Fibroblast of mammary gland (primary cell): Measurements from ENCODE around the gene EPHA10.
"Not testable (repeated sequence)": the region's sequence is repeated elsewhere in the genome, so short reads cannot be mapped to it uniquely, and the experiment has no call there.

Source experiments
- DNase-seq: peaks from one replicate; pipeline ENCODE4 v3.0.0-alpha.2; 2010; ENCODE audit warnings: low read depth
- H3K4me3 ChIP-seq: 2 replicates; pipeline ENCODE4 v1.5.1; 2011; ENCODE audit warnings: low read depth, mild to moderate bottlenecking, low read length, moderate library complexity; ENCODE audit not compliant: control insufficient read depth
- TF ChIP-seq, protein P1 (sequence below): conservative IDR thresholded peaks from 2 replicates; pipeline ENCODE4 v1.5.1; 2011; ENCODE audit warnings: low read depth, low read length, inconsistent platforms; ENCODE audit not compliant: control insufficient read depth, insufficient read depth

Gene EPHA10

GRCh38 chr1:37794372-37795339 is 29.7 kb upstream of the EPHA10 start:
- no peak for DNase-seq
- TF ChIP-seq, protein P1, sequence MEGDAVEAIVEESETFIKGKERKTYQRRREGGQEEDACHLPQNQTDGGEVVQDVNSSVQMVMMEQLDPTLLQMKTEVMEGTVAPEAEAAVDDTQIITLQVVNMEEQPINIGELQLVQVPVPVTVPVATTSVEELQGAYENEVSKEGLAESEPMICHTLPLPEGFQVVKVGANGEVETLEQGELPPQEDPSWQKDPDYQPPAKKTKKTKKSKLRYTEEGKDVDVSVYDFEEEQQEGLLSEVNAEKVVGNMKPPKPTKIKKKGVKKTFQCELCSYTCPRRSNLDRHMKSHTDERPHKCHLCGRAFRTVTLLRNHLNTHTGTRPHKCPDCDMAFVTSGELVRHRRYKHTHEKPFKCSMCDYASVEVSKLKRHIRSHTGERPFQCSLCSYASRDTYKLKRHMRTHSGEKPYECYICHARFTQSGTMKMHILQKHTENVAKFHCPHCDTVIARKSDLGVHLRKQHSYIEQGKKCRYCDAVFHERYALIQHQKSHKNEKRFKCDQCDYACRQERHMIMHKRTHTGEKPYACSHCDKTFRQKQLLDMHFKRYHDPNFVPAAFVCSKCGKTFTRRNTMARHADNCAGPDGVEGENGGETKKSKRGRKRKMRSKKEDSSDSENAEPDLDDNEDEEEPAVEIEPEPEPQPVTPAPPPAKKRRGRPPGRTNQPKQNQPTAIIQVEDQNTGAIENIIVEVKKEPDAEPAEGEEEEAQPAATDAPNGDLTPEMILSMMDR = no peak
- H3K4me3 ChIP-seq = no peak overlapping the region

GRCh38 chr1:37793773-37794371 is 29.0 kb upstream of the EPHA10 start, which contains the start of gene MANEAL:
Gene MANEAL (plus strand): TSS chr1:37793847. CDS start chr1:37794183, 336 bp downstream.
- H3K4me3 ChIP-seq = peak within 1 kb of the TSS; percentile 10
- peak; percentile 42 for DNase-seq
- TF ChIP-seq, protein P1 = no peak

- no peak overlapping the region for H3K4me3 ChIP-seq
- TF ChIP-seq, protein P1 = no peak
- no peak for DNase-seq
Measured at GRCh38 chr1:37792943-37793686, 28.2 kb upstream of the EPHA10 start.

DNA sequence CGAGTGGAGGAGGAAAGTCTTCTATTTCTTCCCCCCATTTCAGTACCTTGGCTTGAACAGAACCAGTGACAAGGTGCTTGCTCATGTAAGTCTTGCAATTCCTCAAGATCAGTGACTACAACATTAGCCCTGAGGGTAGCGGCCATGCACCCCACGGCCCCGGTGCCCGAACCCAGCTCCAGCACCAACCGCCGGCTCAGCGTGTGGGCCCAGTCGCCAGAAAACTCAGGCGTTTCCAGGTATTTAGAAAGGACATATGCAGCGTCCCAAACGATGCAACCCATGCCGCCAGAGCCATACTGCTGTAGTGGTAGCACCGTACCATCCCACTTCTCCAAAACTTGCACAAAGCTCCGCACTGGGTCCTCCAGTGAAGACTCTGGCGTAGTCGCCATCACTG is 17.6 kb upstream of the EPHA10 start:
- DNase-seq = no peak
- TF ChIP-seq, protein P1 = no peak
- no peak overlapping the region for H3K4me3 ChIP-seq

GRCh38 chr1:37778654-37779053 is 13.7 kb upstream of the EPHA10 start:
- TF ChIP-seq, protein P1 = no peak
- H3K4me3 ChIP-seq = no peak overlapping the region
- DNase-seq = no peak

DNA sequence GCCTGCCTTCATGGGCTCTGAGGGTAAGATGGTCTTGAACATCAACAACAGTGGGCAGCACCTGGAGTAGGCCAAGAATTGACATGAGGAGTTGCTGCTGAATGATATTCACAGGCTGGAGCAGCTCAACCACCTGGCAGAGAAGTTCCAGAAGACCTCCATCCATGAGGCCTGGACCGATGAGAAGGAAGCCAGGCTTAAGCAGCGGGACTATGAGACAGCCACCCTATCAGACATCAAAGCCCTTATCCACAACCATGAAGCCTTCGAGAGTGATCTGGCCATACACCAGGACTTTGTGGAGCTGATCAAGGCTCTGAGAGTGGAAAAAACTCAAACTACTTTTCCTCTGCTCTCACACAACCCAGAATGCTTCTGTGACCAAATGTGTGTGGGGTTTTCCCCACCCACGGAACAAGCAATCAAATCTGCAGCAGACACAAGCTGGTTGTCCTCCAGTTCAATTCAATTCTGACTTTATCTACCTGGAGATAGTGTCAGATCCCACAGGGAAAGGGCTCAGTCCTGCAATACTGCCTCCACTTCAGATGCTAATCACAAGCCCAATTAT is 12.1 kb upstream of the EPHA10 start:
- TF ChIP-seq, protein P1 = no peak
- DNase-seq = no peak

GRCh38 chr1:37771440-37771839 is 6.5 kb upstream of the EPHA10 start:
- not testable (repeated sequence) for H3K4me3 ChIP-seq, DNase-seq

More for the DNA sequence above, 12.1 kb upstream of the EPHA10 start:
- H3K4me3 ChIP-seq = no peak overlapping the region
